Activated CD8-positive, alpha-beta memory T cell treated with anti-CD3 and anti-CD28 coated beads, Interleukin-2, amount 50 U/mL, for 24 hours (primary cell): ENCODE measurements around the gene INHBE.
A peak's percentile ranks its signal among the peaks of the same experiment; 100 is the strongest.

Source experiments
- DNase-seq: peaks from one replicate; pipeline ENCODE4 v3.0.0-alpha.2; 2020; ENCODE audit errors: extremely low read depth

Gene INHBE

GRCh38 chr12:57460841-57461275 lies 5.8 kb downstream of the INHBE start:
- no peak for DNase-seq

GRCh38 chr12:57461276-57461916 lies 6.3 kb downstream of the INHBE start:
- DNase-seq = no peak

GRCh38 chr12:57461917-57462250 lies 6.8 kb downstream of the INHBE start:
- no peak for DNase-seq

DNA sequence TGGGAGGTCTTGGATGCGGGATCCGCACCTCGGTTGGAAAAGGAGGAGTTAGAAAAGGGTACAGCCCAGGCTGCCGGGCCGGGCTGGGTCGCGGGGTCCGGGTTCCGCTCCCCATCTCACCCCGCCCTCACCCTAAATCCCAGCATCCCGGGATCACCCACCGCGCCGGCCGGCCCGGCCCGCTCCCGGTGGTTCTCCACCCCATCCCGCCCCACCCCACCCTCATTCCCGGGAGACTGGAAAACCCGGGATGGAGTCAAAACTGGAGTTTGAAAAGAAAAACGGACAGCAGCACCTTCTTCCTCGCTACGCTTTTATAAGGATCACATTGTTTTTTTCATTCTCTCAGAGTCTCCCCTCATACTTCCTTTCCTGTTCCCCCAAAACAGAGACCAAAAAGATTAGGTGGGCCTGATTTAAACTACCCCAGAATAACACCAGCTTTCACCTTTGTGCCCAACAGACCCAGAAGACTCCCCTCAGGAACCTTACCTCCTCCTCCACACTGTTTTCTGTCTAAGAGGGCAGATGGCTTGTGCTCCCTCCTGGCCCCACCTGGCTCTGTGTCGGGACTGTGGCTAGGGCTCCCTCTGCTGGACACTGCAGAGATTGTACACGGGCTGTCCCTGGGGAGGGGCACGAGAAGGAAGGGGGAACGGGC lies 7.3 kb downstream of the INHBE start:
- DNase-seq = peak; percentile 75

GRCh38 chr12:57462912-57463253 lies 7.8 kb downstream of the INHBE start:
- no peak for DNase-seq

DNA sequence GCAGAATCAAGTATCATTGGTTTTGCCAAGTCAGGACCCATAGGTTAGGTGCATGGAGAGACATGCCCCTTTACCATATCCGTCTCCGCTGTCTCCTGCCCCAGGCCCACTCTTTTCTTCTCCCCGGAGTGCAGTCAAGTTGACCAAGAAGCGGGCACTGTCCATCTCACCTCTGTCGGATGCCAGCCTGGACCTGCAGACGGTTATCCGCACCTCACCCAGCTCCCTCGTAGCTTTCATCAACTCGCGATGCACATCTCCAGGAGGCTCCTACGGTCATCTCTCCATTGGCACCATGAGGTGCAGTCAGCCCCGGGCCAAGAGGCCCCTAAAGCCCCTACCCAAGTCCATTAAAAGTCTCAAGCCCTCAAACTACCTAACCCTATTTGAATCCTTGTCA lies 9.5 kb downstream of the INHBE start:
- DNase-seq = no peak

DNA sequence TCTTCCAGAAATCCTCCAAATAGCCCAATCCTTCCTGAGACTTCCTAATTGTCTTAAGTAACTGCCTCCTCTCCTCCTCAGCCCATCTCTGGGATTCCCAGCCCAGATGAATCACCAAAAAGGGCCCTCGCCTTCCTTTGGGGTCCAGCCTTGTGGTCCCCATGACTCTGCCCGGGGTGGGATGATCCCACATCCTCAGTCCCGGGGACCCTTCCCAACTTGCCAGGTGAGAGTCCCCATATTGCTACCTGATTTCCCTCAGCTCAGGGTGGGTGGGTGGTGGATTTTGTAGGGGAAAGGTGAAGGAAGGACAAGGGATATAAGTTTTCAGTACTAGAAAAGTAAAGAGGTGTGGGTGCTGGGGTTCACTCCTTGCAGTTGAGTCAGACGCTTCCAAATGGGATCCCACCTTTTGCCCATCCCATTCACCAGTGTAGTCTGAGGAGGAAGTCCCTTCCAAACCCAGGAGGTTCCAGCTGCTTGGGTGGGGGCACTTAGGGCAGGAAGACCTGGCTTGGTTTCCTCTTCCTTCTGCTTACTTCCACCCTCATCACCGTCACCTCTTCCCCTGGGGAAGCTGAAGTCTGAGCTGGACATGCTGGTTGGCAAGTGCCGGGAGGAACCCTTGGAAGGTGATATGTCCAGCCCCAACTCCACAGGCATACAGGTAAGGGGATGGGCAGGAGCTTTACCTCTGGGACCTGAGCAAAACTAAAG lies 10.1 kb downstream of the INHBE start:
- no peak for DNase-seq

GRCh38 chr12:57465747-57466505 lies 10.8 kb downstream of the INHBE start:
- DNase-seq = no peak

- DNase-seq = no peak
These were observed 12.2 kb downstream of the INHBE start for GRCh38 chr12:57467212-57467874.

GRCh38 chr12:57467915-57468314 lies 12.8 kb downstream of the INHBE start:
- no peak for DNase-seq

DNA sequence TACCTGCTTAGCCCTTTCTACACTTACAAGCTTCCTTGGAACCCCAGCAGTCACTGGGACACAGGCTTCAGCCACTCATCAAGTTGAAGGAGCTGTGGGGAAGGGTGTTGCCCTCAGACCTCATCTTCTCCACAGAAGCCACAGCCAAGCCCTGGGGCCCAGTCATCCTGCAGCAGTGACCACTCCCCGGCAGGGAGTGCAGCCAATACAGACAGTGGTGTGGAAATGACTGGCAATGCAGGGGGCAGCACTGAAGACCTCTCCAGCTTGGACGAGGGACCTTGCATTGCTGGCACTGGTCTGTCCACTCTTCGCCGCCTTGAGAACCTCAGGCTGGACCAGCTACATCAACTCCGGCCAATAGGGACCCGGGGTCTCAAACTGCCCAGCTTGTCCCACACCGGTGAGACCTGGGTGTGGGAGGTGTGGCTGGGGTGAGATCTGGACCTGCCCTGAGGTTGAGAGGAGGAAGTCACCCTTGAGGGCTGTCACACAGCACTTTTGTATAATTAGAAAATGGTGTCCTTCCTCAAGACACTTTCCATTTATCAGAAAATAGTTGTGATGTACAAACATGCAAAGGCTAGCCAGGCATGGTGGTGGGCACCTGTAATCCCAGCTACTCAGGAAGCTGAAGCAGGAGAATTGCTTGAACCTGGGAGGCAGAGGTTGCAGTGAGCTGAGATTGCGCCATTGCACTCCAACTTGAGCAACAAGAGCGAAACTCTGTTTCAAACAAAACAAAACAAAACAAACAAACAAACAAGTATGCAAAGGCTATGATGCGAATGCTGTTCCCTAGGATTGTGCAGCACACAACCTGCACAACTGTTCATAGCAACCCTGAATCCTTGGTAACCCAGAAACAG lies 14.4 kb downstream of the INHBE start:
- DNase-seq = no peak

GRCh38 chr12:57470286-57470969 lies 15.3 kb downstream of the INHBE start:
- no peak for DNase-seq

- DNase-seq = no peak
These were observed 16.0 kb downstream of the INHBE start for GRCh38 chr12:57470970-57471656.

GRCh38 chr12:57471661-57472060 lies 16.6 kb downstream of the INHBE start:
- no peak for DNase-seq

GRCh38 chr12:57472391-57472790 lies 17.3 kb downstream of the INHBE start:
- no peak for DNase-seq

GRCh38 chr12:57473392-57473791 lies 18.3 kb downstream of the INHBE start:
- DNase-seq = no peak

DNA sequence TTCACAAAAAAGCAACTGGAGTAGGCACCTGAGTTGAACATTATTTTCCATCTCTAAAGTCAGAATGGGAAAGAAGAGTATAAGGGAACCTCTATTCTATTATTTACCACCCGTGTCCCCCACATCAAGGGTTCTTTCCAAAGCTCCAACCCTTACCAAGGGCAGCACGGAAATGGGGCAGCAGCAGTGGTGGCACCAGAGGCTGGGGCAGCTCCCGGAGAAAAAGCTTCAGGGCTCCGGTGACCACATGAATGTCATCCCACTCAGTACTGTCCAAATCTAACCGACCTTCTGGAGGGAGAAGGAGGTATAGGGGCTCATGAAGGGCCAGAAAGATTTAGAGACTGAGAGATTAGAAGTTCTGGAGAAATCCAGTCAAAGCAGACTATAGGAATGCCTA lies 18.8 kb downstream of the INHBE start:
- DNase-seq = no peak

DNA sequence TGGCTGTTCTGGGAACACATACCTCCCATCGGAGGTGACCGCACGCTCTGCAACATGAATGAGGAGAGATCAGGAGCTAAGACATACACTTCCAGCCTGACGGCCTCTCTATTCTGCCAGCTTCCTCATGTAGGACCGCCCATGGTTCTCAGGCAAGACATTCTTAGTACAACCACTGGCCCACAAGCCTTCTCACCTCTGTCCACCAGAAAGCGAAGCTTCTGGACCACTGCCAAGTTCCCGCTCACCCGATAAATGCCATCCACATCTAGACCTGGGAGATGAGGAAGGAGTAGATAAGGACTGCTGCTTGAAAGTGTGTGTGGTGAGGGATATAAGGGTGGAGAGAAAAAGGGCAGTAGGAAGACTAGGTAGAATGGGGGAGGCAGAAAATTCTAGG lies 19.3 kb downstream of the INHBE start:
- DNase-seq = no peak

- no peak for DNase-seq
These were observed 19.8 kb downstream of the INHBE start for GRCh38 chr12:57474862-57475261.
